SU-DHL-6 (cell line): ENCODE results near the gene EXOC4.
A peak's percentile ranks its signal among the peaks of the same experiment; 100 is the strongest.

Experiments used
- H2AFZ ChIP-seq: fragments of 200-600 bp; sonication (generic); 2 replicates; pipeline ENCODE4 v1.6.1; 2014; ENCODE audit warnings: low read depth, mild to moderate bottlenecking, moderate library complexity, mixed read lengths, antibody characterized with exemption, low read length; ENCODE audit not compliant: severe bottlenecking
- H3F3A ChIP-seq: fragments of 200-600 bp; shearing (Covaris generic); 2 replicates; pipeline ENCODE4 v1.6.0; 2016; ENCODE audit warnings: antibody characterized with exemption, mild to moderate bottlenecking; ENCODE audit not compliant: insufficient read depth
- H3K27ac ChIP-seq: fragments of 200-600 bp; sonication (generic); 2 replicates; pipeline ENCODE4 v1.5.1; 2016; ENCODE audit warnings: low read depth, mild to moderate bottlenecking, low read length, moderate library complexity, mixed read lengths
- H3K27me3 ChIP-seq: fragments of 200-600 bp; sonication (generic), shearing (Covaris generic); 2 replicates; pipeline ENCODE4 v1.6.0; 2014; ENCODE audit warnings: mild to moderate bottlenecking, low read length
- H3K36me3 ChIP-seq: fragments of 200-600 bp; sonication (generic); 2 replicates; pipeline ENCODE4 v1.6.1; 2014; ENCODE audit warnings: mild to moderate bottlenecking, low read length, mixed read lengths
- H3K4me2 ChIP-seq: fragments of 300-600, 200-600 bp; shearing (Covaris generic), sonication (generic); 2 replicates; pipeline ENCODE4 v1.6.0; 2014; ENCODE audit warnings: low read length, low read depth, mild to moderate bottlenecking; ENCODE audit not compliant: poor library complexity, severe bottlenecking
- H3K4me3 ChIP-seq: fragments of 200-600 bp; sonication (generic); 2 replicates; pipeline ENCODE4 v1.5.1; 2014; ENCODE audit warnings: antibody characterized with exemption, low read length, mild to moderate bottlenecking, mixed read lengths; ENCODE audit not compliant: insufficient read depth, poor library complexity, severe bottlenecking
- H3K79me2 ChIP-seq: fragments of 200-600 bp; sonication (generic); 2 replicates; pipeline ENCODE4 v1.6.1; 2014; ENCODE audit warnings: mild to moderate bottlenecking, low read length, moderate library complexity; ENCODE audit not compliant: insufficient read depth
- H3K9ac ChIP-seq: fragments of 200-600 bp; sonication (generic); 2 replicates; pipeline ENCODE4 v1.7.0; 2014; ENCODE audit warnings: mild to moderate bottlenecking, low read length
- H3K9me2 ChIP-seq: fragments of 200-600 bp; sonication (generic); replicated peaks from 2 replicates; pipeline ENCODE4 v1.6.1; 2014; ENCODE audit warnings: low read length; ENCODE audit not compliant: insufficient read depth
- H3K9me3 ChIP-seq: fragments of 200-600 bp; sonication (generic); 2 replicates; pipeline ENCODE4 v1.6.1; 2014; ENCODE audit warnings: low read length, mixed read lengths; ENCODE audit not compliant: insufficient read depth
- H4K20me1 ChIP-seq: fragments of 200-600 bp; sonication (generic); 2 replicates; pipeline ENCODE4 v1.6.1; 2014; ENCODE audit warnings: low read depth, mild to moderate bottlenecking, antibody characterized with exemption, low read length, moderate library complexity, mixed read lengths
- EZH2phosphoT487 ChIP-seq: fragments of 200-600 bp; sonication (generic), shearing (Covaris generic); conservative IDR thresholded peaks from 2 replicates; pipeline ENCODE4 v1.6.1; 2018; ENCODE audit warnings: mild to moderate bottlenecking, antibody characterized with exemption, low read length, moderate library complexity, mixed read lengths
- TF ChIP-seq, protein P1 (sequence below): fragments of 200-600 bp; sonication (generic); IDR thresholded peaks from one replicate; pipeline ENCODE4 v1.5.1; 2017; ENCODE audit warnings: antibody characterized with exemption, mild to moderate bottlenecking, low read length, moderate library complexity; ENCODE audit not compliant: insufficient read depth, poor library complexity, severe bottlenecking

The EXOC4 gene

DNA sequence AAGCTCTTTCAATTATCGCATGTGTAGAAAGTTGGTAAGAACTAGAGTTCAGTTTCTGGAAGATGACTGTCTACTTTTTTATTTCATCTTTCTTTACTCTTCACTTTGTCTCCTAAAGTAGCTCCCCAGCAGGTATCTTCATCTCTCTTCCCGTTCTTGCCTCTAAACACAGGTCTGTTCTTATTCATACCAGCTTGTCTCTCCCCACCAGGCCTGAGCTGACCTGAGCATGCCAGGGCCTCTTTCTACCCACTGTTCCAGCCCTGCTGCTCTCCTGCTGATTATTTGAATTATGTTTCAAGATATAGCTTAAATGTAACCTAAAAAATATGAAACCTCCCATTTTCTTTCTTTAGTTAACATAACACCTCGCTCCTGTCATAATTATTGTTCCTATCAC is 488.2 kb downstream of the EXOC4 start:
- Histone ChIP-seq H3K27ac (no peak overlapping the region), H4K20me1 (no peaks in the 10 kb centered on the region), H3K9me2 (no peaks in the 10 kb centered on the region), H3K27me3 (no peaks in the 10 kb centered on the region), H3K9me3 (no peaks in the 10 kb centered on the region), H2AFZ (no peak overlapping the region), H3F3A (no peaks in the 10 kb centered on the region), H3K4me3 (no peak overlapping the region), H3K4me2 (no peak overlapping the region), H3K79me2 (no peaks in the 10 kb centered on the region), H3K9ac (no peak overlapping the region), H3K36me3 (no peaks in the 10 kb centered on the region)
- no peak for TF ChIP-seq EZH2phosphoT487
- TF ChIP-seq, protein P1, sequence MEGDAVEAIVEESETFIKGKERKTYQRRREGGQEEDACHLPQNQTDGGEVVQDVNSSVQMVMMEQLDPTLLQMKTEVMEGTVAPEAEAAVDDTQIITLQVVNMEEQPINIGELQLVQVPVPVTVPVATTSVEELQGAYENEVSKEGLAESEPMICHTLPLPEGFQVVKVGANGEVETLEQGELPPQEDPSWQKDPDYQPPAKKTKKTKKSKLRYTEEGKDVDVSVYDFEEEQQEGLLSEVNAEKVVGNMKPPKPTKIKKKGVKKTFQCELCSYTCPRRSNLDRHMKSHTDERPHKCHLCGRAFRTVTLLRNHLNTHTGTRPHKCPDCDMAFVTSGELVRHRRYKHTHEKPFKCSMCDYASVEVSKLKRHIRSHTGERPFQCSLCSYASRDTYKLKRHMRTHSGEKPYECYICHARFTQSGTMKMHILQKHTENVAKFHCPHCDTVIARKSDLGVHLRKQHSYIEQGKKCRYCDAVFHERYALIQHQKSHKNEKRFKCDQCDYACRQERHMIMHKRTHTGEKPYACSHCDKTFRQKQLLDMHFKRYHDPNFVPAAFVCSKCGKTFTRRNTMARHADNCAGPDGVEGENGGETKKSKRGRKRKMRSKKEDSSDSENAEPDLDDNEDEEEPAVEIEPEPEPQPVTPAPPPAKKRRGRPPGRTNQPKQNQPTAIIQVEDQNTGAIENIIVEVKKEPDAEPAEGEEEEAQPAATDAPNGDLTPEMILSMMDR = no peak

DNA sequence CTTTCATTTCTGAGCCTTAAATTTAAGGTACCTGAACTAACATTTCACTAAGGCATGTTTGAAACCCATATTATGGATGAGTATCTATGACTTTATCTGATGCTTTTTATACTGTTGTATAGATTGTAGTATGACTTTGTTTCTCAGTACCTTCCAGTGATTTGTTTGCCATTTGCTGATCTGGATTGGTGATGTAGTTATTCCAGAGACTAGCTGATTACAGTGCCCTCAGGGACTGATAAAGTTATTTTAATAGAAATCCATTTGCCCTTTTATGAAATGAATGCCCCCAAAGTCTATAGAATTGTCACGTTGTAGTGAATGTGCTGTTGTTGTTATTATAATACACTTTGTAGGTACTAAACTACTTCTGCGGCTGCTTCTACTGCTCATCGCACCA is 488.8 kb downstream of the EXOC4 start:
- H3K4me3 ChIP-seq = no peak overlapping the region
- H4K20me1 ChIP-seq = no peaks in the 10 kb centered on the region
- H3K36me3 ChIP-seq = no peaks in the 10 kb centered on the region
- H3K9me2 ChIP-seq = no peaks in the 10 kb centered on the region
- H3K9me3 ChIP-seq = no peaks in the 10 kb centered on the region
- H3K27ac ChIP-seq = no peak overlapping the region
- no peak for TF ChIP-seq EZH2phosphoT487
- TF ChIP-seq, protein P1 = no peak
- H3K27me3 ChIP-seq = no peaks in the 10 kb centered on the region
- no peaks in the 10 kb centered on the region for H3F3A ChIP-seq
- no peaks in the 10 kb centered on the region for H3K79me2 ChIP-seq
- H2AFZ ChIP-seq = no peak overlapping the region
- H3K4me2 ChIP-seq = no peak overlapping the region
- no peak overlapping the region for H3K9ac ChIP-seq

DNA sequence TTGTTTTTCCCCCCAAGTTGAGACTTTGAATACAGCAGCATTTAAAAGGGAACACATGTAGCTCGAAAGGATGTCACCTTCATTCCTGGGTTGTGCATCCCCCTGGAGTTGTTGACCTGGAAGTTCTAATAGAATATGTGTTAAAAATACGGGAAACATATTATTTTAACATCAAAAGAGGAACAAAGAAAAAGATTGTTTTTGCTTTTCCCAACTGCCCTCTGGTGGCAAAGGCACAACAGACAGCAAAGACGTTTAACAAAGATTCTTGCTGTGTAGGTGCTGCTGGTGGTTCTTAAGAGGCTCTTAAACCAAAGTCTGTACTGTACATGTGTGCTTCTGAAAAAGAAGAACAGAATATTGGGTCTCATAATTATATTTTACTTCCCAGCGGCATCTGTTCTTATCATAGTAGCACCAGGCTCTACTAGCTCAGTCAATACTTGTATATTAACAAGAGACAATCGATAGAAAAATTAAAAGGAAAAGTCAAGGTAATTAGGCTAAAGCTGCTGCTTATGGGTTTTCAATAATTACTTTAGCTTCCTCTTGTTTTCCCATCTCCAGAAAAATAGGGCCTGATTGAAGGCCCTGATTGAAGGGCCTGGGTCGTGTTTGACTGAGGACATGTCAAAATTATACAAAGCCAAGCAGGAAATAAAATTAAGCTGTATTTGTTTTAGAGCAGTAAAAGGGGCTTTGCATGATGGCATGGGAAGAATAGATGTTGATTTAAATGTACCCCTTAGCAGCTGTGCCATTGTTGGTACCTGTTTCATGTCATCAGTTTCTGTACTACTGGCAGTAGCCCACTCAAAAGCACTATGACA is 490.0 kb downstream of the EXOC4 start:
- Histone ChIP-seq H3K9ac (no peak overlapping the region), H3K27me3 (no peaks in the 10 kb centered on the region), H3K79me2 (no peaks in the 10 kb centered on the region), H3K36me3 (no peaks in the 10 kb centered on the region), H3K4me2 (no peak overlapping the region), H3K9me3 (no peaks in the 10 kb centered on the region), H3K9me2 (no peaks in the 10 kb centered on the region), H3F3A (no peaks in the 10 kb centered on the region), H4K20me1 (no peaks in the 10 kb centered on the region), H3K27ac (no peak overlapping the region), H2AFZ (no peak overlapping the region), H3K4me3 (no peak overlapping the region)
- TF ChIP-seq, protein P1 = peak; percentile 26
- TF ChIP-seq EZH2phosphoT487 = no peak
